ENCODE data around the gene CNGA2.

GRCh38 chrX:151724563-151725337, 9.8 kb upstream of the CNGA2 start:
- TF ChIP-seq CTCF (IDR thresholded peaks at IDR 0.05; ENCODE audit: low read depth, low read length, poor library complexity, severe bottlenecking) (no peak), EZH2phosphoT487 (IDR thresholded peaks at IDR 0.05; ENCODE audit: borderline replicate concordance, low read length) (no peak)

Data from DOHH2 (cell line).